Fibroblast of lung (primary cell): Measurements from ENCODE around the gene LILRB2.
"Not testable (repeated sequence)": the region's sequence is repeated elsewhere in the genome, so short reads cannot be mapped to it uniquely, and the experiment has no call there.

Source experiments
- EZH2 ChIP-seq: IDR thresholded peaks from 2 replicates; pipeline ENCODE4 v1.5.1; 2012; ENCODE audit warnings: low read length, control low read depth, mild to moderate bottlenecking; ENCODE audit errors: missing control alignments
- TF ChIP-seq, protein P1 (sequence below), 2 donors: IDR thresholded peaks in 1 of 2; conservative IDR thresholded peaks in 1 of 2; 1 replicate in 1 of 2; 2 replicates in 1 of 2; pipeline ENCODE4 v1.5.1; 2011 to 2012; ENCODE audit warnings: low read length in 2 of 2, control low read depth in 1 of 2, inconsistent platforms in 1 of 2, low read depth in 1 of 2, mild to moderate bottlenecking in 1 of 2

DNA sequence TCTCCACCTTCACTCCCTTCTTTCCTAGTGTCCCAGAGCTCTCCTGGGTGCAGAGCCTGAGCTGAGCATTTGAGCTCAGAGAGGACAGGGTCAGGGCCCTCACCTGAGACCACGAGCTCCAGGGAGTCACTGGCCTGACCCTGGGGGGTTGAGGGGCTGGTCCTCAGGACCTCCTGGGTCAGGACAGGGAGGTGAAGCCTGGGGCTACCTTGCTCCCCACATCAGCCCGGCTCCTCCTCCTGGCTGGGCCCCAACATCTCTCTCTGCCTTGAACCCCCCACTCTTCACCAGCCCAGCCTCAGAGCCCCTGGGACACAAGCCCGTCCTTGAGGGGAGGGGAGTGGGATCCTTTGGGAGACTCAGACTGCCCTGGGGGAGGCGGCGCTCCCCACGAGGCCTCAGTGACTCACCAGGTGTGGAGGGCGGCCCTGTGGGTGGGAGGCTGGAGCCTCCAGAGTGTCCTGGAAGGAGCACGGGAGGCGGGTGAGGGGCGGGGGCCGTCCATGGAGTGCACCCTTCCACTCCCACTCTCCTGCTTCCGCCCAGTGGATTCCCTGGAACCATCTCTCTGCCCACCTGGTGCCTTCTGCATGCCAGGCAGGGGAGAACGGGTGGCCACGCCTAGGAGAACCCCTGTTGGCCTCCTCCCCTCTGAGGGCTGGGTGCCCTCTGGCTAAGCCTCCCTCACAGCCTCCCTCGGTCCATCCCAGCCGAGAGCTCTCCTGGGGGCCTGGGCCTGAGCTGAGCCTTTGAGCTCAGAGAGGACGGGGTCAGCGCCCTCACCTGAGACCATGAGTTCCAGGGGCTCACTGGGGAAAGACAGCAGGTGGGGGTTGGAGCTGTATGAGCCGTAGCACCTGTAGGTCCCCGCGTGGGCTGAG lies 41.2 kb downstream of the LILRB2 start:
- TF ChIP-seq, protein P1, sequence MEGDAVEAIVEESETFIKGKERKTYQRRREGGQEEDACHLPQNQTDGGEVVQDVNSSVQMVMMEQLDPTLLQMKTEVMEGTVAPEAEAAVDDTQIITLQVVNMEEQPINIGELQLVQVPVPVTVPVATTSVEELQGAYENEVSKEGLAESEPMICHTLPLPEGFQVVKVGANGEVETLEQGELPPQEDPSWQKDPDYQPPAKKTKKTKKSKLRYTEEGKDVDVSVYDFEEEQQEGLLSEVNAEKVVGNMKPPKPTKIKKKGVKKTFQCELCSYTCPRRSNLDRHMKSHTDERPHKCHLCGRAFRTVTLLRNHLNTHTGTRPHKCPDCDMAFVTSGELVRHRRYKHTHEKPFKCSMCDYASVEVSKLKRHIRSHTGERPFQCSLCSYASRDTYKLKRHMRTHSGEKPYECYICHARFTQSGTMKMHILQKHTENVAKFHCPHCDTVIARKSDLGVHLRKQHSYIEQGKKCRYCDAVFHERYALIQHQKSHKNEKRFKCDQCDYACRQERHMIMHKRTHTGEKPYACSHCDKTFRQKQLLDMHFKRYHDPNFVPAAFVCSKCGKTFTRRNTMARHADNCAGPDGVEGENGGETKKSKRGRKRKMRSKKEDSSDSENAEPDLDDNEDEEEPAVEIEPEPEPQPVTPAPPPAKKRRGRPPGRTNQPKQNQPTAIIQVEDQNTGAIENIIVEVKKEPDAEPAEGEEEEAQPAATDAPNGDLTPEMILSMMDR (conservative IDR thresholded peaks at IDR 0.05 in 1 of 2, IDR thresholded peaks at IDR 0.05 in 1 of 2; ENCODE audit: low read depth in 1 of 2, low read length in 2 of 2): not testable (repeated sequence)
- TF ChIP-seq EZH2: not testable (repeated sequence)
